Measurements from ENCODE around the gene ACTL7A.

DNA sequence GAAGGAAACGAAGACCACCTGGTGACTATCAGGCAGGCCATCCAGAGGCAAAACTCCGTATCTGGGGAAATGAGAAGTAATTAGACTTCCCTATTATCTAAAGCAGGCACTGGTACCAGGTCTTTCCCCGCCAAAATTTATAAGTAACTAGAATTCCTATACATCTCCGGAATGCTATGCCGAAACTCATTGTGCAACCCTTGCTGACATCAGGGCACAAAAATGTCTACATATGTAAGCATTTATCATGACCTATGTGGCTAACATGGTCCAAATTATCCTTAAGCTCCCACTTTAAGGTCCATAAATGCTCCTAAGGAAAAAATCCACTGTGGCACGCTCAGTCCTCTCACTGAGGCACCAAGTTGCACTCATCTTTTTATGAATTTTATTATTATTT lies 24.0 kb upstream of the ACTL7A start:
- TF ChIP-seq CTCF (conservative IDR thresholded peaks at IDR 0.05) (no peak), ZFX (IDR thresholded peaks at IDR 0.05) (no peak)

Data from C4-2B (cell line).